Endodermal cell (in vitro differentiated cells): ENCODE results near the gene TMEM126B. TPM values are rescaled to one million over a fixed set of nuclear protein-coding genes. Genes with fewer than 3 reads are reported as not detected.
A peak's percentile ranks its signal among the peaks of the same experiment; 100 is the strongest.

Source experiments
- DNase-seq: peaks from one replicate; pipeline ENCODE4 v3.0.0-alpha.2; 2017
- H3K27ac ChIP-seq: 2 replicates; pipeline ENCODE4 v1.5.1; 2013; ENCODE audit warnings: mild to moderate bottlenecking, low read depth, low read length, moderate library complexity
- H3K27me3 ChIP-seq: 2 replicates; pipeline ENCODE4 v1.6.1; 2013; ENCODE audit warnings: mild to moderate bottlenecking, low read length, moderate library complexity; ENCODE audit not compliant: insufficient read depth, control insufficient read depth, poor library complexity, severe bottlenecking
- H3K36me3 ChIP-seq: 2 replicates; pipeline ENCODE4 v1.7.0; 2013; ENCODE audit warnings: mild to moderate bottlenecking, low read length, moderate library complexity; ENCODE audit not compliant: control insufficient read depth, insufficient read depth
- H3K4me1 ChIP-seq: one replicate; pipeline ENCODE4 v1.7.0; 2013; ENCODE audit warnings: low read length; ENCODE audit not compliant: control insufficient read depth, insufficient read depth
- H3K4me3 ChIP-seq: 2 replicates; pipeline ENCODE4 v1.5.1; 2013; ENCODE audit warnings: mild to moderate bottlenecking, low read length, moderate library complexity
- H3K9ac ChIP-seq: 2 replicates; pipeline ENCODE4 v1.6.1; 2013; ENCODE audit warnings: mild to moderate bottlenecking, low read length, moderate library complexity; ENCODE audit not compliant: poor library complexity, severe bottlenecking; ENCODE audit errors: extremely low read depth
- H3K9me3 ChIP-seq: 2 replicates; pipeline ENCODE4 v1.6.1; 2013; ENCODE audit warnings: mild to moderate bottlenecking, low read length, moderate library complexity; ENCODE audit not compliant: control insufficient read depth
- H3K27ac Mint-ChIP-seq: 2 replicates; pipeline ENCODE4 v1.8.0; 2020; ENCODE audit warnings: mixed read lengths
- H3K27me3 Mint-ChIP-seq: 2 replicates; pipeline ENCODE4 v1.8.0; 2021; ENCODE audit warnings: mild to moderate bottlenecking, mixed read lengths; ENCODE audit not compliant: insufficient read depth
- H3K36me3 Mint-ChIP-seq: 2 replicates; pipeline ENCODE4 v1.8.0; 2020; ENCODE audit warnings: low read depth, mixed read lengths
- H3K4me1 Mint-ChIP-seq: 2 replicates; pipeline ENCODE4 v1.8.0; 2020; ENCODE audit warnings: mixed read lengths
- H3K4me3 Mint-ChIP-seq: 2 replicates; pipeline ENCODE4 v1.8.0; 2020; ENCODE audit warnings: mild to moderate bottlenecking, moderate library complexity, mixed read lengths
- H3K9me3 Mint-ChIP-seq: 2 replicates; pipeline ENCODE4 v1.8.0; 2020; ENCODE audit warnings: mild to moderate bottlenecking, mixed read lengths
- WGBS, 2 experiments: methylation state at CpG; one replicate each; pipeline versions ENCODE4 v1.1.5 to v1.1.7; 2013; ENCODE audit warnings: missing lambda C conversion rate in 2 of 2, mixed read lengths in 1 of 2; ENCODE audit not compliant: insufficient coverage in 1 of 2, insufficient read length in 1 of 2; 5-methylcytosine and 5-hydroxymethylcytosine counted together
- total RNA-seq, 2 donors: library from RNA; stranded (reverse); fragmentation: NEBNext Ultra II Directional in 1 of 2; extraction: Animal tissue kit (Norgen Biotek cat#: 25700) in 1 of 2; gene quantifications; 2 replicates in 1 of 2; 3 replicates in 1 of 2; pipeline ENCODE4 v1.2.1, GENCODE V29; 2021
- TF ChIP-seq, protein P1 (sequence below): fragments of 200-600 bp; sonication (generic); conservative IDR thresholded peaks from 2 replicates; pipeline ENCODE4 v1.5.0; 2021; ENCODE audit warnings: antibody characterized with exemption, mild to moderate bottlenecking

TMEM126B gene
- total RNA-seq, 2 donors from 2014 or later: 56.4 to 57.3 TPM

DNA sequence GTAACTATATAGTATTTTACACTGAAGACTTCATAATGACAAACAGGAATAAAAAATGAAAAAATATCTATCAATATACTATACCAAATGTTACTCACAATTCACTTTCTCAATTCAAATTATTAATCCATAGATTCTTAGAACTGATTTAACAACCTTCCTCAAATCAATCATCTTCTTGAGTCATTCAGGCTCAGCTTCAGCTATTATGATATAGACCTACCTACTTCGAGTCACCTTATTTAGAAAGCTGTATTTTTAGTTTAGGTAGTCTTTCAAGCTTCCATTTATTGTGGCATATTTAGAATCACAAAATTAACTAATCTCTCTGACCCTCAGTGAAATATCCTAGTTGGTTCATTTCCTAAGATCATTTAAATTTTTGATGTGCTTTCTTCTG is 28.4 kb downstream of the TMEM126B start:
- DNase-seq: no peak
- no peak overlapping the region for H3K4me3 ChIP-seq
- no peaks in the 10 kb centered on the region for H3K9me3 ChIP-seq
- H3K36me3 ChIP-seq: peaks cover 77% of the 10 kb centered on the region
- TF ChIP-seq, protein P1, sequence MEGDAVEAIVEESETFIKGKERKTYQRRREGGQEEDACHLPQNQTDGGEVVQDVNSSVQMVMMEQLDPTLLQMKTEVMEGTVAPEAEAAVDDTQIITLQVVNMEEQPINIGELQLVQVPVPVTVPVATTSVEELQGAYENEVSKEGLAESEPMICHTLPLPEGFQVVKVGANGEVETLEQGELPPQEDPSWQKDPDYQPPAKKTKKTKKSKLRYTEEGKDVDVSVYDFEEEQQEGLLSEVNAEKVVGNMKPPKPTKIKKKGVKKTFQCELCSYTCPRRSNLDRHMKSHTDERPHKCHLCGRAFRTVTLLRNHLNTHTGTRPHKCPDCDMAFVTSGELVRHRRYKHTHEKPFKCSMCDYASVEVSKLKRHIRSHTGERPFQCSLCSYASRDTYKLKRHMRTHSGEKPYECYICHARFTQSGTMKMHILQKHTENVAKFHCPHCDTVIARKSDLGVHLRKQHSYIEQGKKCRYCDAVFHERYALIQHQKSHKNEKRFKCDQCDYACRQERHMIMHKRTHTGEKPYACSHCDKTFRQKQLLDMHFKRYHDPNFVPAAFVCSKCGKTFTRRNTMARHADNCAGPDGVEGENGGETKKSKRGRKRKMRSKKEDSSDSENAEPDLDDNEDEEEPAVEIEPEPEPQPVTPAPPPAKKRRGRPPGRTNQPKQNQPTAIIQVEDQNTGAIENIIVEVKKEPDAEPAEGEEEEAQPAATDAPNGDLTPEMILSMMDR: no peak
- peaks cover 23% of the 10 kb centered on the region for H3K4me1 Mint-ChIP-seq
- H3K36me3 Mint-ChIP-seq: peaks cover 38% of the 10 kb centered on the region
- no peak overlapping the region for H3K27ac ChIP-seq
- H3K9me3 Mint-ChIP-seq: no peaks in the 10 kb centered on the region
- H3K27me3 ChIP-seq: no peaks in the 10 kb centered on the region
- H3K4me1 ChIP-seq: no peaks in the 10 kb centered on the region
- H3K4me3 Mint-ChIP-seq: no peak overlapping the region
- H3K9ac ChIP-seq: no peak overlapping the region
- H3K27me3 Mint-ChIP-seq: no peaks in the 10 kb centered on the region
- no CpG with 5 or more reads among the region's 1 CpG for WGBS, 2 experiments
- H3K27ac Mint-ChIP-seq: peak overlapping the region; percentile 6

DNA sequence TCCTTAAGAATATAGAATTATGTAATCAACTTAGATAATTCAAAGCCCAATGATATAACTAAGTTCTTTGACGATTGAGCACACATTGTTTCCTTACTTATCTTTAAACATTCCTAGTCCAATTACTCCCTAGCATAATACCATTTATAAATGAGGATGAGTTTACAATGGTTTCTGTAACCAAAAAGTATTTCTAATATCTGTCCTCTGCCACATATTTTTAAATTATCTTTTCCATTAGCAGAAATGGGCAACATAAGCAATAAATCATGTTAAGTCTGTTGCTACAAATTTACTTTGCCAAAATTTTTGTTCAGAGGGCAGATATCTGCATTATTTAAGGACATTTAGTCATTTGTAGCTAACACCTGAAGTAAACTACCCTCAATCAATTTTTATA is 29.8 kb downstream of the TMEM126B start:
- Histone ChIP-seq H3K36me3 (peaks cover 82% of the 10 kb centered on the region), H3K4me3 (peak overlapping the region; percentile 97), H3K4me1 (no peaks in the 10 kb centered on the region), H3K27ac (no peak overlapping the region), H3K27me3 (no peaks in the 10 kb centered on the region), H3K9ac (no peak overlapping the region), H3K9me3 (no peaks in the 10 kb centered on the region)
- H3K4me3 Mint-ChIP-seq: no peak overlapping the region
- DNase-seq: no peak
- H3K9me3 Mint-ChIP-seq: no peaks in the 10 kb centered on the region
- TF ChIP-seq, protein P1: no peak
- H3K27ac Mint-ChIP-seq: no peak overlapping the region
- no peaks in the 10 kb centered on the region for H3K27me3 Mint-ChIP-seq
- no CpG with 5 or more reads among the region's 1 CpG for WGBS, 2 experiments
- H3K36me3 Mint-ChIP-seq: peaks cover 40% of the 10 kb centered on the region
- H3K4me1 Mint-ChIP-seq: peaks cover 27% of the 10 kb centered on the region

DNA sequence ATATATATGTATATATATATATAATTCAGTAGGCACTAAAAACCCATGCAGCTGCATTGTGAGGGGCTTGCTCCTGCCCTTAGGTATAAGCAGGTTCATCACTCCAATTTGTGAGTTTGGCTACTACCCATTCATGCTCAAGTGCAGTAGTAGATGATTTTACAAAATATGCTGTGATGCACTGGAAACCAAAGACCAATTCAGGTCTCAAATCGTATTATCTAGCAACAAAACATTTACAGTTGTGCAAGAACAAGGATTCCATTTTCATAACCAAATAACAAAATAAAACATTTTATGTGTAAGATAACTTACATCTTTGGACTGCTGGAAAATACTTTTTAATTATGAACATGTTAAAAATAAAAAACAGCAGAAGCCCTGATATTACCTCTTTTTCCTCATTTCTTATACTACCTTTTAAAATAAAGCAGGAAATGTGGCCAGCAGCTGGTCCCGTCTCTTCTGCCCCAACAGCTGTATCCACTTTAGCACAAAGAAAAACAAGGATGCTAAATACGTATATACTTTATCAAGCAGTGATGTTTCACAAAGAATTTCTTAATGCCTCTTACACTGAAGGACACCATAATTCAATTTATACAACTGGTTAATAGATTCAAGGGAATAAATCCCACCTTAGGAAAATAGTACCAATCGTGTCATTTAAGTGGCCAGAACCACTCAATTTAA is 33.7 kb downstream of the TMEM126B start:
- TF ChIP-seq, protein P1: no peak
- peaks cover 32% of the 10 kb centered on the region for H3K4me1 Mint-ChIP-seq
- no peak overlapping the region for H3K27ac ChIP-seq
- H3K4me3 ChIP-seq: peak overlapping the region; percentile 97
- no peak overlapping the region for H3K27ac Mint-ChIP-seq
- 27 to 28% methylated on average over 3 to 4 of the region's 4 CpGs for WGBS, 2 experiments
- H3K9me3 Mint-ChIP-seq: no peaks in the 10 kb centered on the region
- peak overlapping the region; percentile 95 for H3K9ac ChIP-seq
- H3K9me3 ChIP-seq: no peaks in the 10 kb centered on the region
- peaks cover 45% of the 10 kb centered on the region for H3K36me3 Mint-ChIP-seq
- H3K36me3 ChIP-seq: peaks cover 55% of the 10 kb centered on the region
- DNase-seq: no peak
- peak overlapping the region; percentile 98 for H3K4me3 Mint-ChIP-seq
- no peaks in the 10 kb centered on the region for H3K27me3 Mint-ChIP-seq
- no peaks in the 10 kb centered on the region for H3K4me1 ChIP-seq
- no peaks in the 10 kb centered on the region for H3K27me3 ChIP-seq
